HG03460 (cell line): ENCODE data around the gene CACNA2D2.

Source experiments
- ATAC-seq: cut with Tn5 transposase; IDR thresholded peaks from one replicate; pipeline ENCODE4 v1.9.1; 2021; ENCODE audit not compliant: unreplicated experiment

CACNA2D2 gene

DNA sequence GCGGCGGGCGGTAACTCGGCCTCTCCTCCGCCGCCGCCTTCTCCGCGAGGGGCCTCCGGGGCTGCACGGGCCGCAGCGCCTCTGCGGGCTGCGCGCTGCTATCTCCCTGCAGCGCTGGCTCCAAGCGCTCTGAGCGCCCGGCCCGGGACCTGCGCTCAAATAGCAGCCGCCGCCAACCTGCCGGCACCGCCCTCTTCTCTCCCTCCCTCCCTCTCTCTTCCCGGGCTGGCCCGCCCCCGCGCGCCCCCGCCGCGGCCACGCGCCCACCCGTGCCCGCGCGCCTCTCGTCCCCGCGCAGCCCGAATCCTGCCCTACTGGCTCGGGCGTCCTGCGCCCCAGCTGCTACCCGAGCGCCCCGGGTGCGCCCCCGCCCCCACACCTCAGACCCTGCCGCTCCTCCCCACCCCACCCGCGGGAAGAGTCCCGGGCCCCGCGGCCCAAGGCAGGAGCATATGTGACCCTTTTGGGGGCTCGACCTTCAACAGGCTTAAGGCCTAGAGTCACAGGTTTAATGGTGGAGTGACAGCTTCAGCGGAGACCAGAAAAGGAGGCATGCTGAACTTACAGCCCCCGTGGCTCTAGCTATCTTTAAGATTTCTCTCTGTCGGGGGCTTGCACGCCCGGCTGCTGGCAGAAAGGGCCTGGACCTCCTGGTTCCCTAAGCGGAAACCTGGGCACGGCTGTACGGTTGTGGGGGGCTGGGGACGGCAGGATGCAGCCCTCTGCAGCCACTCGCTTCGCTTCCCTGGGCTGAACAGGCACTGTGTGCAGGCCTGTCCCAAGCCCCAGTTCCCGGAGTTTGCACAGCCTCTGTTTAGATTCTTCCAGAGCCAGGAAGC, at the start of gene CACNA2D2:
CACNA2D2 (minus strand) TSS at position 131 of the 839 bp plus-strand sequence. CDS start 211 bp downstream, outside the sequence.
- no peak for ATAC-seq

DNA sequence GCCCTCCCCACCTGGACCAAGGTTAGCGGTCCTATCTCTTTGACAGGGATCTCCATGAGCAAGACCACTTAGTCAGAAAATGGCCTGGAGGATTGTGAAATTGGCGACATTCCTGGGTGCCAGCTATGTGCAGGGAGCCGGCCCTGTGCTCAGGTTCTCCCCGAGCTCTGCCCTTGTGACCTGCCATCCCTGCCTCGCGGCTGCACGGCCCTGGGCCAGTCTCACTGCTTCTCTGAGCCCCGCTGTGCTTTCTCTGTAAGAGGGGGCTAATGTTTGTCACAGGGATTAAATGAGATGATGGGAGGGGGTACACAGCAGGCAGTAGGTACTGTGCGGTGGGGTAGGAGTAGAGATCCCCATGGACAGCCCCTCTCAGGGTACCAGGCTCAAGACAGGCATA, 49.2 kb upstream of the CACNA2D2 start:
- no peak for ATAC-seq

- no peak for ATAC-seq
These were observed 48.4 kb upstream of the CACNA2D2 start for GRCh38 chr3:50551681-50552435.

- no peak for ATAC-seq
These were observed 47.7 kb upstream of the CACNA2D2 start for GRCh38 chr3:50551054-50551659.

GRCh38 chr3:50550079-50550736, 46.8 kb upstream of the CACNA2D2 start:
- ATAC-seq = no peak

DNA sequence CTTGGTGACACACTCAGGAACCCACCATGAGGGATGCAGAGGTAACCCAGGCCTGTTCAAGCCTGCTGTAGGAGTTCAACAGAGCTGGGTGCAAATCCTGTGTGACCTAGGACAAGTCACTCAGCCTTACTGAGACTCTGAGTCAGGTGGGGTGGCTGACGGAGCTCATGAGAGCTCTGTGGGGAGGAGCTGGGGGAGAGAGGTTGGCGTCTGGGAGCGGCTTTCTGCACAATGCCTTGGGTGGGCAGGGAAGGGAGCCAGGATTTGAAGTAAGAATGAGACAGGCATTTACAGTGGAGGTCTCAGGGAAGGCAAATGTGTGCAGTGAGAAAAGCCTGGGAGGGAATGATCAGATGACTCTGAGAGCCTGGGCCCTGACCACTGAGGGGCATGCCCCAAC, 45.8 kb upstream of the CACNA2D2 start:
- ATAC-seq = no peak

- no peak for ATAC-seq
These were observed 42.3 kb upstream of the CACNA2D2 start for GRCh38 chr3:50545781-50546180.

DNA sequence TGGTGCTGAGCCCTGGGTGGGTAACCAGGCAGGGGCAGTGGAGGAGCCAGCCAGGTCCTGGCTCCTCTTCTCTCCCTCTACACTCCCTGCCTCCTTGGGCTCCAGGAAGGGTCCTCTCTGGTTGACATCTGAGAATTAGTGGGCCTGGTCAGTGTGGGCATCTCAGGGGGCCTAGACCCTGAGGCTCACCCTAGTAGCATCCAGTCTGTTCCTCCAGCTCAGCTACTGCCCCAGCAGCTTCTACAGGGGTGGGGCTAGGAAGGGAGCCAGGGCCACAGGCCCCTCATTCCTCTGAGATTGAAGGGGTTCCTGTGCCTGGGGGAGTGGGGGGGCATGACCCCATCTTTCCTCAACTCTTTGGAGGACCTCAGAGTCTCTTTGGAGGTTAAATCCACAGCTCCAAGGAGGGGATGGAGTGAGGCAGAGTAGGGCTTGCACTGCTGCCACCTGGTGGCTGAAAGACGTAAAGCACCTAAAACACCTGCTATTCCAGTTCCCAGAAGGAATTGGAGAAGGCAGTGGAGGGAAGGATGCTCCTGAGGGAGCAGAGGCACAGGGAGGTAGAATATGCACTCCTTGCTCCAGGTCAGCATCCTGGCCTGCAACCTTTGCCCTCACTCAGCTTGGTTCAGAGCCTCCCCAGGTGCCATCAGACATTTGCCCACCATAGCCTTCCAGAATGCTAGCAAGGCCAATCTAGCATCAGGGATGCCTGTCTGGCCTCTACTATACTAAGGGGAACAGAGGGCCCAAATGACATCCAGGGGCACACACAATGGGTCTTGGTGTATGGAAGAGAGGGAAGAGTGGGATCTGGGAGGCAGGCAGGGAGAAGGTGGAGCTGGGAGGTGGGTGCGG, 39.0 kb upstream of the CACNA2D2 start:
- no peak for ATAC-seq

GRCh38 chr3:50539356-50540286, 36.2 kb upstream of the CACNA2D2 start:
- ATAC-seq = no peak

DNA sequence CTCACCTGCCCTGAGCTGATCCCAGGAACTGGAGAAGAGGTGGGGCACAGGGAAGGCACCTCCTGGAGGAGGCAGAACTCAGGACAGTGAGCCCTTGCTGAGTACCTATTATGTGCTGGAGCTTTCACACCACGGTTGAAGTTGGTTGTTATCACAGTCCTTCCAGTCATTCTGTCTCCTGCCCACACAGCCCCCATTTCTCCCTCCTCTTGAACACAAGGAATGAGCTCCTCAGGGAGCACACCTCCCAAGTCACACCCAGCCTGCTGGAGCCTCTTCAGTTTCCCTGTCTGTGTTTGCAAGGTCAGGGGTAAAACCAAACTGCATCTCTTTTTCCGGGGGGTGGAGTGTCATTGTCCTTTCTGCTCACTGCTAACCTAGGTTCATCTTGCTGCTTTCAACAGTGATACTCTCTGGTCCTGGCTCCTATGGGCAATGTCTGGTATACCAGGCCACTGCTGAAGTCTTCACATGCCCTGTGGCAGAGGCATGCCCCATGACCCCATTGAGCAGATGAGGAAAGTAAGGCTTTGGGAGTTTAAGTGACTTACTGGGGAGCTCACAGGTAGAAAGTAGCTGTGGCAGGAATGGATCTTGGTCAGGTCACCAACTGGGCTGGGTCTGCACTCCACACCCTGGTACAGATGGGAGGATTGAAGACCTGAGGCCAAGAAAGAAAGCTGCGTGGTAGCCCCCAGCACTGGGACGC, 34.1 kb upstream of the CACNA2D2 start:
- ATAC-seq = no peak

DNA sequence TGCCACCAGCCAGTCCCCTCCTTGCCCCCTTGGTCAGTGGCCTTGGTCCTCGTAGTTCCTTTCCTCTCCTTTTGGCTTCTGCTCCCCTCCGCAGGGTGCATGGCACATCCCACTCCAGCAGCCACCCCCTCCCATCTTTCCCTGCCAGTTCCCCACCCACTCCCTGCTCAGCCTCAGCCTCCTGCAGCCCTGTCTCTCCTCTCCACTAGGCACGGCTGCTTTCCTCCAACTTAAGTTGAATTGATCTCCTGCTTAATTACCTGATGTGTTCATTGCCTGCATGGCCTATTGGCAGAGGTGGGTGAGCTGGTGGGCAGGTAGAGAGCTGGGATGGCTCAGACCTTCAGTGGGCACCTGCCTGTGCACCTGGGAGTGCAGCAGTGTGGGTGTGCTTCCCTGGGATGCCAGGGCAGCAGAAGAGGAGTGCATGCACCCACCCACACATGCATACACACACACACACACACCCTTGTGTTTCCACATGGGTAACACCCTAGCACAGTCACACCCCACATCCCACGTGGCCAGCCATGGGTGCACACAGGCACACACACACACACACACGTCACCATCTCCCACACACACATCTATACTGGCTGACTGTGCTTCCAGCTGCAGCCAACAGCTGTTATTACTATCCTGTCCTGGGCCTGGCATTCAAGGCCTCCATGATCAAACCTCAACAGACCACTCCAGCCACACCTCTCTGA, 33.2 kb upstream of the CACNA2D2 start:
- no peak for ATAC-seq

DNA sequence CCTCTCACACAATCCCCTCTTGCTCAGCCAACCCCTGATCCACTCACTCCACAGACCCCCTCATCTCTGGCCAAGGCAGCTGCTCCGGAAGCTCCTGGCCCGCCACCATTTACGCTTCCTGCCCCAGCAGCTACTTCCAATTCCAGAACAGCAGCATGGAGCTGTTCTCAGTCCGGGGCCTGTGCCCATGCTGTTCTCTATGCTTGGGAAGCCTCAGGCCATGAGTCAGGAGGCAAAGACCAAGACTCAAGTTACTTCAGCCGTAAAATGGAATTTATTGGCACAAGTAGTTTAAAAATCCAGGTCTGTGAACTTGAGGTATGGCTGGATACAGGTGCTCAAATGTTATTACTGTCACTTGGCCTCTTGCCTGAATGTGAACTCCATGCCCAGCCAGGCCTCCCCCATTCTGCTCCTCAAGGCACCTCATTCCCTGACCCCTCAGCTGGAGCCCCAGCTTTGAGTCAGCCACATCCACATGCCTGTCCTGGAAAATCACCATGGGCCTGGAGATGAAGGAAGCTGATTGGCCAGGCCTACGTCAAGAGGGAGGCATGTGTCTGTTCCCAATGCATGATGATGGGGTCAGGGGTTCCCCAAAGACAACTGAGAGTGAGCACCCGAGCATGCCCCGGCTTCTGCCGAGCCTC, 31.4 kb upstream of the CACNA2D2 start:
- no peak for ATAC-seq

DNA sequence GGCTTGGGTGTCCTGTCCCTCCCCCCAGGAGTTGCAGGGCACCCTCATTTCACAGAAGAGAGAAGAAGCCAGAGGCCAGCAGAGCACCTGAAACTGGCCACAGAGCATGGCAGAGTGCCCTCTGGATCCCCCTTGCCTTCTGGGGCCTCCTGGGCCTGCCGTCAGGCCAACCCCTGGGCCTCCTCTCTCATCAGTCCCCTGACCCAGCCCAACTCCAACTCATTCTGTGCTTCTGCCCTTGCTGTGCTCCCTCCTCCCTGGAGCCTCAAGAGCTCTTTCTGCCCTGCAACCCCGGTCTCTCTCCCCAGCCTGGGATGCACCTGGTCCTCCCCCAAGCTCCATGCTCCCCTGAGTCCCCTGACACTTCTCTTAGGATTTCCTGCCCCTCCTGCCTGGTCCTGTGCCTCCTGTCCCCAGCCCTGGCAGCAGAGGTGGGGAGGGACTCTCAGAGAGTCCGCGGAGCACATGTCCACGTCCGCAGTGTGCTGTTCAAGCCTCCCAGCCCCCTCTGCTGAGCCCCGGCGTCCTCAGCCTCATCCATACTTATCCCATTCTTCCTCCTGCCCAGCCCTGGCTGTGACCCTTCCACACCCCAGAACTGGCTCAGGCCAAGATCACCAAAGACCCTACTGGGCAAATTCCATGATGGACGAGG, 30.5 kb upstream of the CACNA2D2 start:
- ATAC-seq = no peak

DNA sequence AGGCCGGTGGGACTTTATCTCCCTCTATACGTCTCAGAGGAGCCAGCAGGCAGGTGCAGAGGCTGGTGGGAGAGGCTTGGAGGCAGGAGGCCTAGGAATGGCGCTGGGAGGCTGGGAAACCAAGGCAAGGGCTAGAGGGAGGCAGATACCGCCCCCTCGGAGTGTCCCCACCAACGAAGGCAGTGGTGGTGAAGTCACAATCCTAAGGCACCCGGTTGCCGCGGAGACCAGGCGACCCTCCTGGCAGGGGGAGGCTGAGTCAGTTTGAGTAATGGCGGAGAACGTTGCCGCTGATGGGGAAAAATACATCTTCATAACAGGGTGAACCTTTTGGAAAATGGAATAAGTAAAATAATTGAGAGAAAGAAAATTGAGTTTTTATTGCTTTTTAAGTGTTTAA, 29.9 kb upstream of the CACNA2D2 start:
- no peak for ATAC-seq

DNA sequence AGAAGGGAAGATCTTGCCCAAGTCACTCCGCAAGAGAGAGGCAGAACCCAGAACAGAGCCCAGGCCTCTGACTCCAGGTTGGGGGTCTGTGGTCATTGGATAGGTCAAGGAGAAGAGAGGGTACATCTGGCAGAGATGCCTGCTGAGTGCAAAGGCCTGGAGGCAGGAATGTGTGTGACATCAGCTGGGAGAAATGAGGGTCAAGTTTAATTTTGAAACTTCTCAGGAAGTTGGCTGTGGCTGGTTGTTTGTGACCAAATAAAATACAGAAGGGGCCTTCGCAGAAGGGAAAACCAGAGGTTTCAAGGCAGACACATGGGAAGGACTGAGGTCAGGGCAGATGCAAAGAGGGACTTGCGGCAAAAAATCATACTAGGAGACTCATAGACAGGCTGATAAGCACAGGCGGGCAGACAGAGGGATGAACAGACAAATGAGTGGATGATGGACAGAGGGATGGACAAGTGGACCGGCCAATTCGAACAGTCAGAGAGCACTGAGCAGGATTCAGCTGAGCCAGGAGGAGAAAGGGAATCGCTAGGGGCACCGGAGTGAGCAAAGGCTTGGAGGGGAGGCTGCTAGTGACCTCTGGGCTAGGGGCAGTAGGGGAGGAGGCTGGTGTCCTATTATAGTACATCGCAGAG, 28.8 kb upstream of the CACNA2D2 start:
- no peak for ATAC-seq

DNA sequence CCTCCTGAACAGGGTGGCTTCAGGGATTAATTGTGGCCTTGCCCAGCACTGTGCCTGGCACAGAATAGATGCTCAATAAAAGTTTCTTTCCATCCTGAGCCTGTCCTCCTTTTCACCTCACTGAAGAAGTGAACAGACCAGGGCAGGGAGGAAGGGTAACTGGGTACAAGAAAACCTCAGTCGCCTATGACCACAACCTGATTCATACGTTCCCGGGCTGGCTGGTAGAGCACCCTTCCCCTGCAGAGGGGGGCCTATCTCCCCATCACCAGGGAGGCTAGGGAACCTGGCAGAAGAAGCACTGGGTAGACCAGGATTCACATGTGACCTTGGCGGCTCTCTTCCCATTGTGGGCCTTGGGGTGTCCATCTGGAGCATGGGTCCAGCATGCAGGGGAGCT, 27.8 kb upstream of the CACNA2D2 start:
- no peak for ATAC-seq
